K562 (cell line): ENCODE data around the gene QARS1. TPM values are rescaled to one million over a fixed set of nuclear protein-coding genes. Genes with fewer than 3 reads are reported as not detected.
A peak's percentile ranks its signal among the peaks of the same experiment; 100 is the strongest.

Source experiments
- ARHGAP35 ChIP-seq: fragments of 450-650 bp; IDR thresholded peaks from 2 replicates; pipeline ENCODE4 v1.6.1; 2018; ENCODE audit not compliant: partially characterized antibody
- BHLHE40 ChIP-seq: IDR thresholded peaks from 2 replicates; pipeline ENCODE4 v1.6.1; 2011; ENCODE audit warnings: low read length, improper control_type of control experiment
- DDX20 ChIP-seq: fragments of 450-650 bp; IDR thresholded peaks from 2 replicates; pipeline ENCODE4 v1.6.1; 2016; ENCODE audit warnings: missing genetic modification characterization, low read depth, mild to moderate bottlenecking, missing compliant biosample characterization, moderate library complexity
- HMGN3 ChIP-seq: IDR thresholded peaks from 2 replicates; pipeline ENCODE4 v1.6.1; 2011; ENCODE audit warnings: borderline replicate concordance, low read depth, mild to moderate bottlenecking, mixed read lengths, low read length; ENCODE audit not compliant: insufficient read length; ENCODE audit errors: extremely low read depth
- IRF2 ChIP-seq: sonication (generic); formaldehyde crosslinking; IDR thresholded peaks from 2 replicates; pipeline ENCODE4 v1.8.1; 2022; ENCODE audit warnings: mild to moderate bottlenecking, missing genetic modification reagents
- MAFG ChIP-seq: fragments of 450-650 bp; conservative IDR thresholded peaks from 2 replicates; pipeline ENCODE4 v1.6.1; 2016; ENCODE audit warnings: missing genetic modification characterization, missing compliant biosample characterization
- MTA2 ChIP-seq: fragments of 450-650 bp; IDR thresholded peaks from 2 replicates; pipeline ENCODE4 v1.6.1; 2016; ENCODE audit warnings: low read depth
- RBFOX2 ChIP-seq: fragments of 200-400 bp; formaldehyde crosslinking; IDR thresholded peaks from 2 replicates; pipeline ENCODE4 v1.6.1; 2017; ENCODE audit warnings: low read depth, mild to moderate bottlenecking, low read length, moderate library complexity
- SAFB2 ChIP-seq: fragments of 200-400 bp; formaldehyde crosslinking; IDR thresholded peaks from 2 replicates; pipeline ENCODE4 v1.6.1; 2018; ENCODE audit warnings: borderline replicate concordance, low read length, low read depth, moderate library complexity; ENCODE audit not compliant: severe bottlenecking
- SAP30 ChIP-seq: fragments of 200-600 bp; sonication (generic); IDR thresholded peaks from 2 replicates; pipeline ENCODE4 v1.6.1; 2012; ENCODE audit warnings: borderline replicate concordance, low read depth, mild to moderate bottlenecking, moderate library complexity, low read length, control low read depth, inconsistent platforms; ENCODE audit not compliant: insufficient read depth, poor library complexity, severe bottlenecking
- TRIM25 ChIP-seq: fragments of 450-650 bp; IDR thresholded peaks from 2 replicates; pipeline ENCODE4 v1.7.0; 2016; ENCODE audit warnings: borderline replicate concordance
- ZC3H8 ChIP-seq: fragments of 450-650 bp; IDR thresholded peaks from 2 replicates; pipeline ENCODE4 v1.6.1; 2017
- ZKSCAN3 ChIP-seq: fragments of 250-450 bp; sonication (Bioruptor Pico); IDR thresholded peaks from 2 replicates; pipeline ENCODE4 v1.4.0; 2020
- ZNF263 ChIP-seq: sonication (generic); formaldehyde crosslinking; IDR thresholded peaks from 2 replicates; pipeline ENCODE4 v1.8.0; 2022; ENCODE audit warnings: mild to moderate bottlenecking, missing genetic modification reagents, borderline replicate concordance
- ZNF282 ChIP-seq: sonication (generic); formaldehyde crosslinking; IDR thresholded peaks from 2 replicates; pipeline ENCODE4 v1.8.1; 2023; ENCODE audit warnings: missing genetic modification reagents
- ZNF324 ChIP-seq: fragments of 250-450 bp; sonication (Bioruptor Pico); IDR thresholded peaks from 2 replicates; pipeline ENCODE4 v1.4.0; 2020; ENCODE audit warnings: mild to moderate bottlenecking
- ZNF586 ChIP-seq: fragments of 450-650 bp; formaldehyde crosslinking; conservative IDR thresholded peaks from 2 replicates; pipeline ENCODE4 v1.4.0; 2020; ENCODE audit warnings: mild to moderate bottlenecking, moderate library complexity
- ZNF589 ChIP-seq: fragments of 200-800 bp; sonication (Bioruptor generic); IDR thresholded peaks from 2 replicates; pipeline ENCODE4 v1.6.1; 2016; ENCODE audit warnings: low read depth, missing genetic modification characterization, missing compliant biosample characterization
- ZNF778 ChIP-seq: fragments of 450-650 bp; formaldehyde crosslinking; IDR thresholded peaks from 2 replicates; pipeline ENCODE4 v1.4.0; 2020; ENCODE audit warnings: mild to moderate bottlenecking, moderate library complexity
- polyA plus RNA-seq, 8 experiments: library from polyadenylated mRNA; depleted of rRNA in 4 of 8; stranded (reverse) in 5 of 8; unstranded in 3 of 8; fragments of >200 nt; fragmentation: Nextera tagmentation in 2 of 8; fragmentation: Illumina TruSeq in 1 of 8; extraction: Ambion mirVana in 2 of 8; extraction: Trizol in 1 of 8; gene quantifications; 2 replicates each; pipeline versions ENCODE4 v1.2.1 to v1.2.3, GENCODE V29; 2011 to 2014; ENCODE audit warnings: inconsistent platforms in 1 of 8, missing spikeins in 1 of 8
- total RNA-seq, 7 experiments: library from RNA; depleted of rRNA in 6 of 7; stranded (reverse); fragments of >200 nt in 6 of 7; fragmentation: Illumina TruSeq in 2 of 7; extraction: Trizol in 2 of 7; gene quantifications; 2 replicates each; pipeline versions ENCODE4 v1.2.1 to v1.2.3, GENCODE V29; 2011 to 2021; ENCODE audit warnings: low replicate concordance in 1 of 7
- TF ChIP-seq, protein P1 (sequence below): fragments of 450-650 bp; formaldehyde crosslinking; IDR thresholded peaks from 2 replicates; pipeline ENCODE4 v1.4.0; 2022; ENCODE audit warnings: missing genetic modification characterization
- TF ChIP-seq, protein P2 (sequence below): sonication (generic); formaldehyde crosslinking; IDR thresholded peaks from 2 replicates; pipeline ENCODE4 v1.8.0; 2022; ENCODE audit warnings: mild to moderate bottlenecking, missing genetic modification reagents

QARS1 gene
- total and polyA plus RNA-seq, 9 of the 15 experiments (the other 6 are each of a cell fraction or from before 2014, with no cell fraction given) = 148 to 310 (median 273) TPM

DNA sequence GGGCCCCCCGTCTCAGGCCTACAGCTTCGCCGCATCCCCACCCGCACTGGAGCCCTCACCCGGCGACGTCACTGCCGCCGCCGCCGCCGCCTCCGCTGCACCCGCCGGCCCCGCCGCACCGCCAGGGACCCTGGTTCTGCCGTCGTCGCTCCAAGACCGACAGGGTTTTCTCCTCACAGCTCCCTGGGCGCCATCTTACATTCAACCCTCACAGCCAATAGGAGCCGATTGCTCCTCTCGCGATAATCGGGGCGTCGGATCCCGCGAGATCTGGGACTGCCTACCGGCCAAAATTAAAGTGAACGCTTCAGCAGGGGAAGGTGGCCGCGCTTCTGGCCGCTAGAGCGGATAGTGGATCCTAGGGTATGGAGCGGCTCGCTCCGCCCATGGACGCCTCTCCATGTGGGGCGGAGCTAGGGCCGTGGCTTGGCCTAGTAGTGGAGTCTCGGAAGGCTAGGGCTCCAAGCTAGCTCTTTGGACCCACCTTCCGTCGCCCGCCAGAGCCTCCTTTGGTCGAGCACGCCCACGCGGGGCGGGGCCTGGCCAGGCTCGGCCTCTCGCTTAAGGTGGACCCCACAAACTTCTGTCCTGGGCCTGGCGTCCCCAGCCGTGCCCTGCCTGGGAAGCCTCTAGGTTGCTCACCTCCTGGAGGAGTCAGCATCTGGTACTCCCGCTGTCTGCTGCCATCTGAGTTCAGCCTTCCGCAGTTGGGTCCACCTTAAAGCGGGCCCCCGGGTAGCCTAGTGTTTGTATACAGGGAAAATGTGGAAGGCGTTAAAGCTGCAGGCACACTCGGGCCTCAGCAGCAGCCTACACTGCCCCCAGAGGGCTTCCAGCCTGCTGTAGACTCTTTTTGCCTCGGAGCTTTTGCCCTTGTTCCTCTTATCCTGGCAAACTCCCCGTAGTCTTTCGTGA lies 10.4 kb downstream of the QARS1 start, which contains the start of gene QRICH1 (continued):
- no peak for TF ChIP-seq MAFG (tag)
- no peak for TF ChIP-seq ZNF589
- no peak for TF ChIP-seq ZC3H8
- no peak for TF ChIP-seq BHLHE40
- TF ChIP-seq ZNF263 (CRISPR knock-in tag) = no peak
- no peak for TF ChIP-seq ZKSCAN3 (CRISPR knock-in tag)
- TF ChIP-seq ARHGAP35 = peak; percentile 98
- no peak for TF ChIP-seq ZNF586 (CRISPR knock-in tag)
- TF ChIP-seq, protein P1, sequence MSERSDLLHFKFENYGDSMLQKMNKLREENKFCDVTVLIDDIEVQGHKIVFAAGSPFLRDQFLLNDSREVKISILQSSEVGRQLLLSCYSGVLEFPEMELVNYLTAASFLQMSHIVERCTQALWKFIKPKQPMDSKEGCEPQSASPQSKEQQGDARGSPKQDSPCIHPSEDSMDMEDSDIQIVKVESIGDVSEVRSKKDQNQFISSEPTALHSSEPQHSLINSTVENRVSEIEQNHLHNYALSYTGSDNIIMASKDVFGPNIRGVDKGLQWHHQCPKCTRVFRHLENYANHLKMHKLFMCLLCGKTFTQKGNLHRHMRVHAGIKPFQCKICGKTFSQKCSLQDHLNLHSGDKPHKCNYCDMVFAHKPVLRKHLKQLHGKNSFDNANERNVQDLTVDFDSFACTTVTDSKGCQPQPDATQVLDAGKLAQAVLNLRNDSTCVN = no peak
- peak; percentile 61 for TF ChIP-seq HMGN3
- TF ChIP-seq IRF2 (CRISPR knock-in tag) = no peak
- TF ChIP-seq, protein P2, sequence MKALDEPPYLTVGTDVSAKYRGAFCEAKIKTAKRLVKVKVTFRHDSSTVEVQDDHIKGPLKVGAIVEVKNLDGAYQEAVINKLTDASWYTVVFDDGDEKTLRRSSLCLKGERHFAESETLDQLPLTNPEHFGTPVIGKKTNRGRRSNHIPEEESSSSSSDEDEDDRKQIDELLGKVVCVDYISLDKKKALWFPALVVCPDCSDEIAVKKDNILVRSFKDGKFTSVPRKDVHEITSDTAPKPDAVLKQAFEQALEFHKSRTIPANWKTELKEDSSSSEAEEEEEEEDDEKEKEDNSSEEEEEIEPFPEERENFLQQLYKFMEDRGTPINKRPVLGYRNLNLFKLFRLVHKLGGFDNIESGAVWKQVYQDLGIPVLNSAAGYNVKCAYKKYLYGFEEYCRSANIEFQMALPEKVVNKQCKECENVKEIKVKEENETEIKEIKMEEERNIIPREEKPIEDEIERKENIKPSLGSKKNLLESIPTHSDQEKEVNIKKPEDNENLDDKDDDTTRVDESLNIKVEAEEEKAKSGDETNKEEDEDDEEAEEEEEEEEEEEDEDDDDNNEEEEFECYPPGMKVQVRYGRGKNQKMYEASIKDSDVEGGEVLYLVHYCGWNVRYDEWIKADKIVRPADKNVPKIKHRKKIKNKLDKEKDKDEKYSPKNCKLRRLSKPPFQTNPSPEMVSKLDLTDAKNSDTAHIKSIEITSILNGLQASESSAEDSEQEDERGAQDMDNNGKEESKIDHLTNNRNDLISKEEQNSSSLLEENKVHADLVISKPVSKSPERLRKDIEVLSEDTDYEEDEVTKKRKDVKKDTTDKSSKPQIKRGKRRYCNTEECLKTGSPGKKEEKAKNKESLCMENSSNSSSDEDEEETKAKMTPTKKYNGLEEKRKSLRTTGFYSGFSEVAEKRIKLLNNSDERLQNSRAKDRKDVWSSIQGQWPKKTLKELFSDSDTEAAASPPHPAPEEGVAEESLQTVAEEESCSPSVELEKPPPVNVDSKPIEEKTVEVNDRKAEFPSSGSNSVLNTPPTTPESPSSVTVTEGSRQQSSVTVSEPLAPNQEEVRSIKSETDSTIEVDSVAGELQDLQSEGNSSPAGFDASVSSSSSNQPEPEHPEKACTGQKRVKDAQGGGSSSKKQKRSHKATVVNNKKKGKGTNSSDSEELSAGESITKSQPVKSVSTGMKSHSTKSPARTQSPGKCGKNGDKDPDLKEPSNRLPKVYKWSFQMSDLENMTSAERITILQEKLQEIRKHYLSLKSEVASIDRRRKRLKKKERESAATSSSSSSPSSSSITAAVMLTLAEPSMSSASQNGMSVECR = no peak
- TF ChIP-seq ZNF778 (CRISPR knock-in tag) = no peak
- TF ChIP-seq ZNF282 (CRISPR knock-in tag) = no peak
- TF ChIP-seq MTA2 = no peak
- no peak for TF ChIP-seq DDX20 (tag)
- no peak for TF ChIP-seq ZNF324 (CRISPR knock-in tag)
- no peak for TF ChIP-seq SAFB2
- TF ChIP-seq SAP30 = no peak
- TF ChIP-seq RBFOX2 = peak; percentile 97
- no peak for TF ChIP-seq TRIM25
